Uterus (tissue), 2 donors: ENCODE results near the gene GSK3A.

Source experiments
- CTCF ChIP-seq, 4 experiments: fragments of 200-600 bp in 2 of 4; fragments of 450-650 bp in 2 of 4; sonication (generic) in 2 of 4; IDR thresholded peaks; one replicate each; pipeline ENCODE4 v1.5.1; 2016 to 2019; ENCODE audit warnings: antibody characterized with exemption in 4 of 4, mild to moderate bottlenecking in 2 of 4, moderate library complexity in 1 of 4
- POLR2A ChIP-seq, 2 donors: fragments of 450-650 bp; IDR thresholded peaks; one replicate each; pipeline ENCODE4 v1.6.1; 2016; ENCODE audit warnings: antibody characterized with exemption in 2 of 2, mild to moderate bottlenecking in 1 of 2, moderate library complexity in 1 of 2

GRCh38 chr19:42271861-42272534 lies 29.6 kb upstream of the GSK3A start:
- TF ChIP-seq CTCF (IDR thresholded peaks at IDR 0.05), result no peak
- TF ChIP-seq POLR2A (IDR thresholded peaks at IDR 0.05), result no peak
